ENCODE data around the gene SARS2. TPM values are rescaled to one million over a fixed set of nuclear protein-coding genes. Genes with fewer than 3 reads are reported as not detected.
"Not testable (repeated sequence)": the region's sequence is repeated elsewhere in the genome, so short reads cannot be mapped to it uniquely, and the experiment has no call there.

SARS2 gene
- polyA plus RNA-seq, 3 donors: 21.2 to 27.0 (median 23.4) TPM

DNA sequence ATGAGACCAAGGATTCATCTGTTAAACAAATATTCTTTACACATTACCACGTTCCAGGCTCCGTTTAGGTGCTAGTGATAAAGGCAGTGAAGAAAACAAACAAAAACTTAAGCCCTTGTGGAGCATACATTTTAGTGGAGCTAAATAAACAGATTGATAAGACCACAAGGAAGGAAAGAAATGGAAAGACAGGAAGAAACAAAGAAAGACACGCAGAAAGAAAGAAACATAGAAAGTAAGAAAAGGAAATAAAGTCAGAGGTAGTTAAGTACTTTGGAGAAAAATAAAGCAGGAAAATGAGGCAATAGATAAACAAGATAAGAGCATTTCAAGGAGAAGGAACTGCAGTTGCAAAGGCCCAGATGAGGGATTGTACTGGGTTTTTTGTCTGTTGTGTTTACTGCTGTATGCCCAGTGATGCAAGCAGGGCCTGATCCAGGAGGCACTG, 29.8 kb downstream of the SARS2 start:
- H3K27ac ChIP-seq (ENCODE audit: low read depth, low read length): no peak overlapping the region
- 16 to 33% (median 31%) methylated on average over 3 of the region's 3 CpGs for WGBS, 3 donors

GRCh38 chr19:38900202-38900629, 30.3 kb downstream of the SARS2 start:
- peak overlapping the region; percentile 48 for H3K27ac ChIP-seq (ENCODE audit: low read depth, low read length)
- WGBS, 3 donors: 2% methylated on average over 8 of the region's 8 CpGs

GRCh38 chr19:38899447-38900201, 30.9 kb downstream of the SARS2 start, which contains the start of the genes NFKBIB and SIRT2:
TSS of gene NFKBIB (plus strand) at chr19:38899969. CDS start at chr19:38900033, 64 bp downstream.
TSS of gene SIRT2 (minus strand) at chr19:38899618. CDS start at chr19:38899521, 97 bp downstream.
- WGBS, 3 donors: 0% methylated on average over 63 to 64 of the region's 64 CpGs

GRCh38 chr19:38898788-38899446, 31.6 kb downstream of the SARS2 start:
- WGBS, 3 donors: 7 to 8% (median 7%) methylated on average over 23 to 25 of the region's 25 CpGs
- H3K27ac ChIP-seq (ENCODE audit: low read depth, low read length): peak overlapping the region; percentile 4

More at GRCh38 chr19:38899447-38900201, 30.9 kb downstream of the SARS2 start, which contains the start of the genes NFKBIB and SIRT2:
- peak within 1 kb of the TSS; percentile 48 for H3K27ac ChIP-seq (ENCODE audit: low read depth, low read length)

GRCh38 chr19:38894968-38895367, 35.6 kb downstream of the SARS2 start:
- H3K27ac ChIP-seq (ENCODE audit: low read depth, low read length): no peak overlapping the region
- 56 to 84% (median 56%) methylated on average over 9 of the region's 9 CpGs for WGBS, 3 donors

GRCh38 chr19:38893341-38893771, 37.2 kb downstream of the SARS2 start:
- WGBS, 3 donors: 76 to 88% (median 82%) methylated on average over 14 of the region's 14 CpGs
- no peak overlapping the region for H3K27ac ChIP-seq (ENCODE audit: low read depth, low read length)

GRCh38 chr19:38892841-38893240, 37.7 kb downstream of the SARS2 start:
- WGBS, 3 donors: 79 to 89% (median 81%) methylated on average over 5 of the region's 5 CpGs
- no peak overlapping the region for H3K27ac ChIP-seq (ENCODE audit: low read depth, low read length)

- H3K27ac ChIP-seq (ENCODE audit: low read depth, low read length): no peak overlapping the region
- 83 to 93% (median 92%) methylated on average over 6 of the region's 6 CpGs for WGBS, 3 donors
These were observed 38.8 kb downstream of the SARS2 start for GRCh38 chr19:38891771-38892170.

- no peak overlapping the region for H3K27ac ChIP-seq (ENCODE audit: low read depth, low read length)
These were observed 39.9 kb downstream of the SARS2 start for GRCh38 chr19:38890686-38891085.

- no peak overlapping the region for H3K27ac ChIP-seq (ENCODE audit: low read depth, low read length)
- WGBS, 3 donors: 89 to 94% (median 93%) methylated on average over 8 of the region's 8 CpGs
These were observed 40.8 kb downstream of the SARS2 start for GRCh38 chr19:38889803-38890202.

DNA sequence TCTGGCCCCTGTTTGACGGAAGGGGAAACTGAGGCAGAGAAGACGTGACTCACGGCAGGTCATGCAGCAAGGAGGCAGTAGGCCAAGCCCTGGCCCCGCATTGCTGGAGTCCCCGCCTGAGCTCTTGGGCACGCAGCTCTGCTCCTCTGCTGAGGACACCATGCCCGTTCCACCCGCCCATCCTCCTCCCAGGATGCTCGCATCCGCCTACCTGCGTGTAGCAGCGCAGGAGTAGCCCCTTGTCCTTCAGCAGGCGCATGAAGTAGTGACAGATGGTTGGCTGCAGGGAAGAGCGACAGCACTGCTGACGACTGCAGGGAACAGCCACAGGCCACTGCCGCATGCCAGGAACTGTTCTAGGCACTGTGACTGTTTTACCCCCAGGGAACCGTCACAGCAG, 41.7 kb downstream of the SARS2 start:
- WGBS, 3 donors: 88 to 96% (median 90%) methylated on average over 17 of the region's 17 CpGs
- no peak overlapping the region for H3K27ac ChIP-seq (ENCODE audit: low read depth, low read length)

- WGBS, 3 donors: 96% methylated on average over 3 of the region's 3 CpGs
These were observed 45.9 kb downstream of the SARS2 start for GRCh38 chr19:38884691-38885090.

GRCh38 chr19:38883286-38883685, 47.3 kb downstream of the SARS2 start:
- 93 to 96% (median 94%) methylated on average over 9 of the region's 9 CpGs for WGBS, 3 donors
- H3K27ac ChIP-seq (ENCODE audit: low read depth, low read length): no peak overlapping the region

More at GRCh38 chr19:38884691-38885090, 45.9 kb downstream of the SARS2 start:
- H3K27ac ChIP-seq (ENCODE audit: low read depth, low read length): not testable (repeated sequence)

- H3K27ac ChIP-seq (ENCODE audit: low read depth, low read length): no peak overlapping the region
- WGBS, 3 donors: 94 to 96% (median 96%) methylated on average over 17 to 19 of the region's 19 CpGs
These were observed 49.5 kb downstream of the SARS2 start for GRCh38 chr19:38880882-38881609.

DNA sequence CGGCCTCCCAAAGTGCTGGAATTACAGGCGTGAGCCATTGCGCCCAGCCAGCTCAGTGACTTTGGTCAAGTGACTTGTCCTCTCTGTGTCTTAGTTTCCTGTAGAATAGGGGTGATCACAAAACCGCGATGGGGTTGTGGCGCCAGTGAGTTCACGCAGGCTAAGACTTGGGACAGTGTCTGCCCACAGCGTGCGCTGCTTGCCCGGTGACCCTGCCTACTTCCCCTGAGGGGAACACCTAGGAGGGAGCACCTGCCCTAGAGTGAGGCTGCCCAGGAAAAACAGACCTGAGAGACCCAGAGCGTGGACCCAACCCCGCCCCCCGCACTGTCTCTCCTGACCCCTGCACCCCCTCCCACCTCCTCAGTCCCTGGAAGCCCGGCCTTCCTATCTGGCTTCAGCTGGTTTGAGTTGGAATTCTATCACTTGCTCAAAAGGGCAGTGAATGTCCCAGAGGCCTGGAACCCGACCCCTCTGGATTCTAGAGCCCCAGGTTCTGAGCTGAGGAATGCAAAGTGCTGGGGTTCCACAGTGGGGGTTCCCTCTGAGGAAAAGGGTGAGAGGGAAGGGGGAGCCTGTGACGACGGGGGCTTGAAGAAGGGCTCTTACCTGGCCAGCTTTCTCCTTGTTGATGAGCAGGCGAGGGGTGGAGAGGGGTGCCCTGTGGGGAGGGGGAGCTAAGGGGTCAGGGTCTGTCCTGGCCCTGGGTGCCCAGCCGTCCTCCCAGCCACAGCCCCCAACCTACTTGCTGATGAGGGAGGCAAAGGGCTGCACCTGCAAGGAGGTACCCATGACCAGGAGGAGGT, 50.3 kb downstream of the SARS2 start:
- WGBS, 3 donors: 93 to 96% (median 96%) methylated on average over 17 to 19 of the region's 19 CpGs
- H3K27ac ChIP-seq (ENCODE audit: low read depth, low read length): no peak overlapping the region

DNA sequence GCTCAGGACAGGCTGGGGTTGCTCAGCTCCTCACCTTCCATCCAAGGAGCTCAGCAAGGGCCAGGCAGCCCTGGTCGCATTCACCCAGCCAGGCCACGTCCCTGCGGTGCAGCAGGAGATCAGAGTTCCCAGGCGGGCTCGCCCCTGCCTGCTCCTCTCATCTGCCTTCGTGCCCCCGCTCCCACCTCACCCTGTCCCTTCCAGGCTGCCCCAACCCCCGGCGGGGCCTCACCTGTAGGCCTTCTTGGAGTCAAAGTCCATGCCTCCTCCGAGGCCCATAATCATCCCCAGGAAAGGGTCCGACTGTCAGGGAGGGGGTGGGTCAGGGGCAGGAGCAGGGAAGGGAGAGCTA, 51.2 kb downstream of the SARS2 start:
- H3K27ac ChIP-seq (ENCODE audit: low read depth, low read length): no peak overlapping the region
- WGBS, 3 donors: 78 to 95% (median 88%) methylated on average over 8 to 11 of the region's 11 CpGs

- 71 to 83% (median 73%) methylated on average over 16 of the region's 16 CpGs for WGBS, 3 donors
- no peak overlapping the region for H3K27ac ChIP-seq (ENCODE audit: low read depth, low read length)
These were observed 51.8 kb downstream of the SARS2 start for GRCh38 chr19:38878575-38879399.

Measured in adipose tissue (tissue), 3 donors.